PC-3 (cell line): ENCODE data around the gene PPM1B. TPM values are rescaled to one million over a fixed set of nuclear protein-coding genes. Genes with fewer than 3 reads are reported as not detected.

Experiments
- ATAC-seq: fragments of 200-7000 bp; cut with Tn5 transposase; 2 replicates; pipeline ENCODE4 v1.9.1; 2020; ENCODE audit warnings: mild to moderate bottlenecking, moderate library complexity
- Bru-seq: library from RNA; stranded (reverse); fragments of 400-500 nt; gene quantifications from one replicate; lab custom pipeline; 2021; lab: Mats Ljungman, UMichigan
- BruChase-seq, 2 experiments: library from RNA; stranded (reverse); fragments of 400-500 nt; gene quantifications; one replicate each; lab custom pipeline; 2021; lab: Mats Ljungman, UMichigan
- BruUV-seq: library from RNA; stranded (reverse); fragments of 400-500 nt; replicated peaks from 2 replicates; lab custom pipeline; 2021; lab: Mats Ljungman, UMichigan
- CTCF ChIA-PET: fragments of 300-600 bp; sonication (Branson Sonifier 250); formaldehyde crosslinking; loops from one replicate; lab custom pipeline; 2022; ENCODE audit warnings: antibody characterized with exemption; lab: Charles Lee
- POLR2A ChIA-PET: fragments of 300-600 bp; sonication (Branson Sonifier 250); formaldehyde crosslinking; loops from one replicate; lab custom pipeline; 2022; ENCODE audit warnings: antibody characterized with exemption; ENCODE audit not compliant: unreplicated experiment; lab: Charles Lee
- DNase-seq: peaks from one replicate; pipeline ENCODE4 v3.0.0-alpha.2; 2015
- H2AFZ ChIP-seq: fragments of 300-600 bp; sonication (generic); 2 replicates; pipeline ENCODE4 v1.6.0; 2016; ENCODE audit warnings: antibody characterized with exemption, low read length
- H3F3A ChIP-seq: fragments of 300-600 bp; sonication (generic); one replicate; pipeline ENCODE4 v1.6.0; 2017; ENCODE audit warnings: antibody characterized with exemption, low read length, control low read depth, mild to moderate bottlenecking; ENCODE audit not compliant: unreplicated experiment
- H3K27ac ChIP-seq: fragments of 300-600 bp; sonication (generic); 2 replicates; pipeline ENCODE4 v1.5.1; 2016; ENCODE audit warnings: mild to moderate bottlenecking, low read length
- H3K27me3 ChIP-seq: fragments of 300-600 bp; sonication (generic); 2 replicates; pipeline ENCODE4 v1.6.1; 2016; ENCODE audit warnings: low read length, mixed read lengths
- H3K36me3 ChIP-seq: fragments of 300-600 bp; sonication (generic); 2 replicates; pipeline ENCODE4 v1.6.1; 2016; ENCODE audit warnings: low read depth, mixed run types, low read length, mixed read lengths
- H3K4me1 ChIP-seq: fragments of 300-600 bp; sonication (generic); 2 replicates; pipeline ENCODE4 v1.5.1; 2016; ENCODE audit warnings: low read length; ENCODE audit not compliant: insufficient read depth
- H3K4me2 ChIP-seq: fragments of 300-600 bp; sonication (generic); 2 replicates; pipeline ENCODE4 v1.6.0; 2016; ENCODE audit warnings: low read length
- H3K4me3 ChIP-seq: fragments of 300-600 bp; sonication (generic); 2 replicates; pipeline ENCODE4 v1.5.1; 2016; ENCODE audit warnings: mild to moderate bottlenecking, low read length, mixed read lengths
- H3K79me2 ChIP-seq: fragments of 300-600 bp; sonication (generic); 2 replicates; pipeline ENCODE4 v1.6.1; 2017; ENCODE audit warnings: low read length, mixed read lengths
- H3K9ac ChIP-seq: fragments of 300-600 bp; sonication (generic); 2 replicates; pipeline ENCODE4 v1.6.0; 2016; ENCODE audit warnings: mild to moderate bottlenecking, low read length
- H3K9me2 ChIP-seq: fragments of 300-600 bp; sonication (generic); replicated peaks from 2 replicates; pipeline ENCODE4 v1.6.1; 2016; ENCODE audit warnings: mixed run types, low read length, mixed read lengths
- H3K9me3 ChIP-seq: fragments of 300-600 bp; sonication (generic); 2 replicates; pipeline ENCODE4 v1.6.1; 2016; ENCODE audit warnings: low read length, mixed read lengths
- H4K20me1 ChIP-seq: fragments of 300-600 bp; sonication (generic); 2 replicates; pipeline ENCODE4 v1.6.1; 2016; ENCODE audit warnings: low read length, mixed read lengths
- CTCF ChIP-seq: fragments of 300-600 bp; sonication (generic); conservative IDR thresholded peaks from 2 replicates; pipeline ENCODE4 v1.5.1; 2017; ENCODE audit warnings: antibody characterized with exemption, low read depth, mild to moderate bottlenecking, low read length
- EZH2 ChIP-seq: fragments of 300-600 bp; sonication (generic); IDR thresholded peaks from one replicate; pipeline ENCODE4 v1.6.1; 2017; ENCODE audit warnings: antibody characterized with exemption, mild to moderate bottlenecking, low read length; ENCODE audit not compliant: unreplicated experiment
- EZH2phosphoT487 ChIP-seq: fragments of 300-600 bp; sonication (generic); IDR thresholded peaks from 2 replicates; pipeline ENCODE4 v1.6.1; 2018; ENCODE audit warnings: mild to moderate bottlenecking, antibody characterized with exemption, low read length, borderline replicate concordance
- intact Hi-C: fragments of 100-400 bp; cut with micrococcal nuclease; formaldehyde crosslinking; loops from 2 replicates; pipeline ENCODE4 v1.9.0; 2023
- long read RNA-seq: library from polyadenylated mRNA; unstranded; transcript quantifications from one replicate; pipeline ENCODE4 v2.0.0, GENCODE V29; 2021; ENCODE audit not compliant: unreplicated experiment
- total RNA-seq: library from RNA; depleted of rRNA; stranded (reverse); fragments of >200 nt; gene quantifications from 2 replicates; pipeline ENCODE4 v1.2.3, GENCODE V29; 2014; rRNA removed

Gene PPM1B
- 16.0 and 17.6 TPM in 2 replicates for total RNA-seq
- Bru-seq, nascent RNA: percentile 91 among the genes with signal in this experiment
- BruChase-seq, experiment 1, labeled RNA remaining after a 6-hour chase: percentile 96 among the genes with signal in this experiment
- percentile 94 among the genes with signal in this experiment for BruChase-seq, experiment 2, labeled RNA remaining after a 2-hour chase
- long read RNA-seq, transcript PPM1B-204 (6 exons, 3,877 nt): major isoform, 56 of 112 reads
- long read RNA-seq, transcript PPM1B-201 (6 exons, 2,606 nt): minor isoform, 42 of 112 reads
- long read RNA-seq, partial matches to known transcripts: 5 of 112 reads
- long read RNA-seq, other reads (novel, unspliced or antisense): 9 of 112 reads

DNA sequence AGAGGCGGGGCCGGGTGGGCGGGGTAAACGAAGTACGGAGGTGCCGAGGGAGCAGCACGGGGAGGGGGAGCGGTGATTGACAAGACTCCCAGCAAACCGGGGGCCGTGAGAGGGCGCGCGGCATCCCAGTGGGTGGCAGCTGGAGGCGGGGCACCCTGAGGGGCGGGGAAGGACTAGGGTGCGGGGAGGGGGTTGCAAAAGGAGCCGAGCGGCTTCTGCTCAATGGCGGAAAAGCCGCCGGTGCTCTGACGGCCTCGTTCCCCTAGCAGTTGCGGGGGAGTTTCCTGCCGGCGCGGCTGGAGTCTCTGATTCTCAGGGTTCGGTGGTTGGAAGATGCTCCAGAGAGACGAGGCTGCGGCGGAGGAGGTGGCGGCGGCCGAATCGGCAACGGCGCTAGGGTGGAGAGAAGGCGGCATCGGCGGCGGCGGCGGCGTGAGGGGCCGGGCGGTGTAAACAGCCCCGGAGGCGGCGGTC, at the start of gene PPM1B:
PPM1B (plus strand) TSS at position 195 of the 474 bp plus-strand sequence. CDS start 32,325 bp downstream, outside the sequence.
- Histone ChIP-seq H3K4me3 (peak within 1 kb of the TSS; percentile 95), H2AFZ (peak within 1 kb of the TSS; percentile 92), H3K4me1 (peaks cover 20% of the 10 kb centered on the region), H4K20me1 (peaks cover 18% of the 10 kb centered on the region; the same call in 1 of the 2 replicates), H3K79me2 (peaks cover 48% of the 10 kb centered on the region), H3K36me3 (no peaks in the 10 kb centered on the region), H3K9ac (peak within 1 kb of the TSS; percentile 85), H3K9me2 (no peaks in the 10 kb centered on the region), H3K27ac (peak within 1 kb of the TSS; percentile 85), H3K27me3 (no peaks in the 10 kb centered on the region), H3F3A (no peaks in the 10 kb centered on the region), H3K9me3 (no peaks in the 10 kb centered on the region), H3K4me2 (peak within 1 kb of the TSS; percentile 91)
- BruUV-seq: no TSS peak
- no peak for TF ChIP-seq EZH2
- no peak for TF ChIP-seq CTCF
- TF ChIP-seq EZH2phosphoT487: no peak
- intact Hi-C loops: loop anchor here (2.0 to 5.0 kb wide), 3 partner anchors 68 to 171 kb away; partner anchors contain the start of gene LRPPRC
- ATAC-seq (peak; percentile 62), DNase-seq (peak; percentile 99)
- CTCF ChIA-PET: no interaction called here
- POLR2A ChIA-PET: interaction anchor here (0.6 to 0.7 kb wide), 4 partner anchors 25 to 1272 kb away, joined by 4 to 23 read pairs (median 9); no protein-coding TSS in a partner anchor

DNA sequence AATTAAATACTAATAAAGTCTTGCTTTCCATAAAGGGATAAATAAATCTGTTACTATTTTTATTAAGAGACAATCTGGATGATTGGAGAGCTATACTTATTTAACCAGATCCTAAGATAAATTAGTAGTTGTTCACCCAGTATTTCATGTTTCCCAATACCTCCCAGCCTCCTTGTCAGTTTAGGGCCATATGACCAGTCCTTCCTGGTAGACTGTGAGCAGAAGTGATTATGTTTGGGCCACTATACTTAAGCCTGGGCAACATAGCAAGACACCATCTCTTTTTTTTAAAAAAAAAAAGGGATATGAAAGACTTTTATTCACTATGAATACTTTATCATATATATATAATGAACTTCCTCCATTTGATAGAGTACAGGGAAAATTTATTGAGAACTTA, 48.8 kb upstream of the PPM1B start:
- H3K4me3 ChIP-seq: no peak overlapping the region
- no peaks in the 10 kb centered on the region for H3K9me2 ChIP-seq
- no peak overlapping the region for H2AFZ ChIP-seq
- intact Hi-C loops: no loop called here
- H3K27ac ChIP-seq: no peak overlapping the region
- DNase-seq: no peak
- H3F3A ChIP-seq: no peaks in the 10 kb centered on the region
- no peak for TF ChIP-seq EZH2phosphoT487
- no peak for TF ChIP-seq EZH2
- TF ChIP-seq CTCF: no peak
- H4K20me1 ChIP-seq: no peaks in the 10 kb centered on the region
- no peaks in the 10 kb centered on the region for H3K36me3 ChIP-seq
- BruUV-seq: no TSS peak
- H3K4me1 ChIP-seq: peaks cover 7% of the 10 kb centered on the region; the same call in 1 of the 2 replicates
- no peaks in the 10 kb centered on the region for H3K79me2 ChIP-seq
- no peak overlapping the region for H3K4me2 ChIP-seq
- no peak for ATAC-seq
- no peaks in the 10 kb centered on the region for H3K27me3 ChIP-seq
- POLR2A ChIA-PET: no interaction called here
- H3K9ac ChIP-seq: no peak overlapping the region
- no peaks in the 10 kb centered on the region for H3K9me3 ChIP-seq
- CTCF ChIA-PET: no interaction called here
